HepG2 (cell line): ENCODE results near the gene PLEKHD1. TPM values are rescaled to one million over a fixed set of nuclear protein-coding genes. Genes with fewer than 3 reads are reported as not detected.

Experiments used
- ATAC-seq: fragments of 200-7000 bp; cut with Tn5 transposase; 3 replicates; pipeline ENCODE4 v1.9.1; 2020; ENCODE audit warnings: mild to moderate bottlenecking, moderate library complexity
- BruUV-seq: library from RNA; stranded (reverse); fragments of 400-500 nt; replicated peaks from 2 replicates; lab custom pipeline; 2021; lab: Mats Ljungman, UMichigan
- CTCF ChIA-PET: fragments of 300-600 bp; formaldehyde crosslinking; extraction: SDS; loops from one replicate; lab custom pipeline; 2021; ENCODE audit warnings: low total read pairs, inconsistent platforms, low intra/inter-chr PET ratio; lab: Yijun Ruan, JAX
- POLR2A ChIA-PET: fragments of 350-600 bp; sonication (Branson Sonifier 250); formaldehyde crosslinking; loops from one replicate; lab custom pipeline; 2020; ENCODE audit warnings: antibody characterized with exemption, inconsistent platforms; lab: Yijun Ruan, JAX
- DNase-seq: peaks from one replicate; pipeline ENCODE4 v3.0.0-alpha.2; 2015; ENCODE audit warnings: low spot score
- FAIRE-seq: peaks from 3 replicates; lab custom pipeline; 2011; peaks lifted over from hg19 to GRCh38; lab: Jason Lieb, UNC
- H2AFZ ChIP-seq: one replicate; pipeline ENCODE4 v1.6.1; 2011; ENCODE audit warnings: low read length, inconsistent platforms
- H3K27ac ChIP-seq: fragments of 300-600 bp; 3 replicates; pipeline ENCODE4 v1.8.0; 2011; ENCODE audit warnings: mixed run types, mild to moderate bottlenecking, mixed read lengths, low read length, inconsistent platforms; ENCODE audit not compliant: insufficient read depth; ENCODE audit errors: extremely low read length
- H3K27me3 ChIP-seq, 2 experiments: fragments of 200-600 bp in 1 of 2; 2 replicates in 1 of 2; 3 replicates in 1 of 2; pipeline versions ENCODE4 v1.6.0 to v1.8.0; 2011; ENCODE audit warnings: low read length in 2 of 2, mild to moderate bottlenecking in 2 of 2, moderate library complexity in 2 of 2, inconsistent platforms in 1 of 2; ENCODE audit not compliant: insufficient read depth in 2 of 2, control insufficient read depth in 1 of 2
- H3K36me3 ChIP-seq, 2 experiments: fragments of 200-600 bp in 1 of 2; replicated peaks in 1 of 2; 2 replicates in 1 of 2; 3 replicates in 1 of 2; pipeline versions ENCODE4 v1.5.1 to v1.8.0; 2011; ENCODE audit warnings: low read length in 2 of 2, inconsistent platforms in 1 of 2; ENCODE audit not compliant: insufficient read depth in 2 of 2, control insufficient read depth in 1 of 2
- H3K4me1 ChIP-seq: 2 replicates; pipeline ENCODE4 v1.5.1; 2012; ENCODE audit warnings: low read length, inconsistent platforms; ENCODE audit not compliant: insufficient read depth
- H3K4me2 ChIP-seq: 2 replicates; pipeline ENCODE4 v1.6.0; 2011; ENCODE audit warnings: low read depth, low read length, inconsistent platforms
- H3K4me3 ChIP-seq, 3 experiments: fragments of 200-600 bp in 1 of 3; sonication (generic), shearing (Covaris generic) in 1 of 3; replicated peaks in 1 of 3; 2 replicates each; pipeline ENCODE4 v1.5.1; 2011 to 2016; ENCODE audit warnings: low read length in 3 of 3, inconsistent platforms in 2 of 3, low read depth in 2 of 3, mild to moderate bottlenecking in 2 of 3, control low read depth in 1 of 3, mixed read lengths in 1 of 3; ENCODE audit not compliant: insufficient read depth in 1 of 3
- H3K79me2 ChIP-seq: one replicate; pipeline ENCODE4 v1.6.1; 2011; ENCODE audit warnings: low read length, inconsistent platforms; ENCODE audit not compliant: insufficient read depth
- H3K9ac ChIP-seq: 2 replicates; pipeline ENCODE4 v1.6.0; 2011; ENCODE audit warnings: mild to moderate bottlenecking, low read depth, low read length, inconsistent platforms; ENCODE audit not compliant: insufficient read depth
- H3K9me3 ChIP-seq: 2 replicates; pipeline ENCODE4 v1.5.1; 2012; ENCODE audit warnings: mild to moderate bottlenecking, low read length
- H4K20me1 ChIP-seq: 2 replicates; pipeline ENCODE4 v1.6.0; 2011; ENCODE audit warnings: inconsistent platforms, mild to moderate bottlenecking, low read length, moderate library complexity; ENCODE audit not compliant: insufficient read depth
- ARID3A ChIP-seq: IDR thresholded peaks from 2 replicates; pipeline ENCODE4 v1.6.1; 2012; ENCODE audit warnings: low read depth, low read length, improper control_type of control experiment
- FOXK2 ChIP-seq: fragments of 450-650 bp; IDR thresholded peaks from 2 replicates; pipeline ENCODE4 v1.6.1; 2016
- GATA4 ChIP-seq: sonication (generic); IDR thresholded peaks from 2 replicates; pipeline ENCODE4 v1.6.1; 2016; ENCODE audit warnings: antibody characterized with exemption, low read depth, borderline replicate concordance
- HNF1A ChIP-seq, 2 experiments: sonication (generic) in 1 of 2; formaldehyde crosslinking in 1 of 2; IDR thresholded peaks; 2 replicates each; pipeline versions ENCODE4 v1.4.0 to v1.6.1; 2016 to 2020; ENCODE audit warnings: borderline replicate concordance in 1 of 2, low read depth in 1 of 2, mild to moderate bottlenecking in 1 of 2, missing genetic modification reagents in 1 of 2
- NR2F2 ChIP-seq: IDR thresholded peaks from 2 replicates; pipeline ENCODE4 v1.6.1; 2012; ENCODE audit warnings: low read depth, inconsistent platforms, borderline replicate concordance
- PAXIP1 ChIP-seq: sonication (generic); formaldehyde crosslinking; conservative IDR thresholded peaks from 2 replicates; pipeline ENCODE4 v1.4.0; 2020; ENCODE audit warnings: mild to moderate bottlenecking, missing genetic modification reagents, moderate library complexity
- SRSF9 ChIP-seq: fragments of 200-400 bp; formaldehyde crosslinking; IDR thresholded peaks from 2 replicates; pipeline ENCODE4 v1.6.1; 2018; ENCODE audit warnings: borderline replicate concordance, mild to moderate bottlenecking, low read depth, low read length; ENCODE audit not compliant: insufficient read depth, poor library complexity, severe bottlenecking
- SRY ChIP-seq: sonication (generic); formaldehyde crosslinking; IDR thresholded peaks from 2 replicates; pipeline ENCODE4 v1.8.0; 2022; ENCODE audit warnings: mild to moderate bottlenecking, missing genetic modification reagents
- ZNF83 ChIP-seq: sonication (generic); formaldehyde crosslinking; IDR thresholded peaks from 2 replicates; pipeline ENCODE4 v1.4.0; 2020; ENCODE audit warnings: missing genetic modification reagents, mild to moderate bottlenecking, borderline replicate concordance
- WGBS: methylation state at CpG from one replicate; pipeline ENCODE4 v1.1.6; 2017; ENCODE audit warnings: low lambda C conversion rate; 5-methylcytosine and 5-hydroxymethylcytosine counted together
- in situ Hi-C: cut with HindIII; loops from 2 replicates; pipeline ENCODE4 v1.10.0; 2017; ENCODE audit warnings: low pct_unique_long_range_greater_than_20kb; ENCODE audit not compliant: extremely low pct_ligation_motif_present
- intact Hi-C: fragments of 100-400 bp; cut with micrococcal nuclease; formaldehyde crosslinking; loops from one replicate; pipeline ENCODE4 v1.10.0; 2022; ENCODE audit not compliant: unreplicated experiment
- polyA plus RNA-seq, 8 experiments: library from polyadenylated mRNA; depleted of rRNA in 3 of 8; stranded (reverse) in 7 of 8; unstranded in 1 of 8; fragments of >200 nt; fragmentation: Illumina TruSeq in 4 of 8; extraction: Trizol in 4 of 8; gene quantifications; 2 replicates each; pipeline versions ENCODE4 v1.2.1 to v1.2.3, GENCODE V29; 2011 to 2016; ENCODE audit warnings: low read depth in 4 of 8, missing spikeins in 1 of 8, mixed read lengths in 1 of 8; ENCODE audit not compliant: insufficient read depth in 1 of 8
- total RNA-seq, 5 experiments: library from RNA; depleted of rRNA; stranded (reverse); fragments of >200 nt; fragmentation: Illumina TruSeq; extraction: Trizol; gene quantifications; 2 replicates each; pipeline ENCODE4 v1.2.3, GENCODE V29; 2016; ENCODE audit warnings: low read depth in 1 of 5
- TF ChIP-seq, protein P1 (sequence below): sonication (generic); formaldehyde crosslinking; IDR thresholded peaks from 2 replicates; pipeline ENCODE4 v1.9.0; 2022; ENCODE audit warnings: low read depth, missing genetic modification reagents
- TF ChIP-seq, protein P2 (sequence below): IDR thresholded peaks from 2 replicates; pipeline ENCODE4 v1.6.1; 2016

Gene PLEKHD1
- total and polyA plus RNA-seq, 2 of the 13 experiments (the other 11 are each of a cell fraction or from before 2014, with no cell fraction given): 0.01 TPM; not detected in 1

DNA sequence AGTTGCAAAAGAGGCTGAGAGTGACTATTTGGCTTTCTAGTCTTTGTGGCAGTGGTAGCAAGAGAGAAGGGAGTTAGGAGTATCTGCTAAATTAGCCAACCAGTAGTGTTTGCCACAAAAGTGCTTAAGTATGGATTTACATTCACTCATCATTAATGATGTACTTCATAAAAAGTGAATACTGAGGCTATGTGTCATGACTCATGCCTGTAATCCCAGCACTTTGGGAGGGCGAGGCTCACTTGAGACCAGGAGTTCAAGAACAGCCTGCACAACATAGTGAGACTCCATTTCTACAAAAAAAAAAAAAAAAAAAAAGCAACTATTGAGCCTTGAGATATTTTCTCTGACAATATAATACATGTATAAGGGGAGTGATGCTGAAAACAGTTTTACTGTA lies 53.4 kb downstream of the PLEKHD1 start:
- ChIA-PET POLR2A (no interaction called here), CTCF (no interaction called here)
- FAIRE-seq: no peak
- ATAC-seq: no peak
- Histone ChIP-seq H3K4me2 (no peak overlapping the region), H2AFZ (no peak overlapping the region), H3K27ac (no peak overlapping the region), H3K9me3 (no peaks in the 10 kb centered on the region), H4K20me1 (no peaks in the 10 kb centered on the region), H3K9ac (no peak overlapping the region), H3K4me1 (no peaks in the 10 kb centered on the region), H3K4me3 (no peak overlapping the region), H3K79me2 (no peaks in the 10 kb centered on the region), H3K36me3 (no peaks in the 10 kb centered on the region), H3K27me3 (peaks cover 0 to 3% of the 10 kb centered on the region in 2 experiments; a peak in 4 of 5 replicates)
- in situ Hi-C loops: loop anchor here (5.0 kb wide), 1 partner anchor 34 kb away; the partner anchor contains the start of gene CCDC177
- BruUV-seq: no TSS peak
- intact Hi-C loops: no loop called here
- DNase-seq: no peak
- WGBS: 8% methylated on average over 1 of the region's 1 CpG
- TF ChIP-seq, protein P1, sequence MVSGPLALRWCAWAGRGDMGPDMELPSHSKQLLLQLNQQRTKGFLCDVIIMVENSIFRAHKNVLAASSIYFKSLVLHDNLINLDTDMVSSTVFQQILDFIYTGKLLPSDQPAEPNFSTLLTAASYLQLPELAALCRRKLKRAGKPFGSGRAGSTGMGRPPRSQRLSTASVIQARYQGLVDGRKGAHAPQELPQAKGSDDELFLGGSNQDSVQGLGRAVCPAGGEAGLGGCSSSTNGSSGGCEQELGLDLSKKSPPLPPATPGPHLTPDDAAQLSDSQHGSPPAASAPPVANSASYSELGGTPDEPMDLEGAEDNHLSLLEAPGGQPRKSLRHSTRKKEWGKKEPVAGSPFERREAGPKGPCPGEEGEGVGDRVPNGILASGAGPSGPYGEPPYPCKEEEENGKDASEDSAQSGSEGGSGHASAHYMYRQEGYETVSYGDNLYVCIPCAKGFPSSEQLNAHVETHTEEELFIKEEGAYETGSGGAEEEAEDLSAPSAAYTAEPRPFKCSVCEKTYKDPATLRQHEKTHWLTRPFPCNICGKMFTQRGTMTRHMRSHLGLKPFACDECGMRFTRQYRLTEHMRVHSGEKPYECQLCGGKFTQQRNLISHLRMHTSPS (CRISPR knock-in tag): no peak
- TF ChIP-seq FOXK2 (no peak), ARID3A (no peak), PAXIP1 (CRISPR knock-in tag) (no peak), NR2F2 (no peak), GATA4 (no peak), SRSF9 (no peak), ZNF83 (CRISPR knock-in tag) (no peak), HNF1A (IDR thresholded peaks at IDR 0.05; ENCODE audit: low read depth) (no peak), HNF1A (CRISPR knock-in tag; IDR thresholded peaks at IDR 0.05; ENCODE audit: borderline replicate concordance) (no peak), SRY (CRISPR knock-in tag) (no peak)
- TF ChIP-seq, protein P2, sequence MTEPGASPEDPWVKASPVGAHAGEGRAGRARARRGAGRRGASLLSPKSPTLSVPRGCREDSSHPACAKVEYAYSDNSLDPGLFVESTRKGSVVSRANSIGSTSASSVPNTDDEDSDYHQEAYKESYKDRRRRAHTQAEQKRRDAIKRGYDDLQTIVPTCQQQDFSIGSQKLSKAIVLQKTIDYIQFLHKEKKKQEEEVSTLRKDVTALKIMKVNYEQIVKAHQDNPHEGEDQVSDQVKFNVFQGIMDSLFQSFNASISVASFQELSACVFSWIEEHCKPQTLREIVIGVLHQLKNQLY: no peak
